Muscle of back (tissue), 11 donors: ENCODE measurements around the gene KRTAP10-11. TPM values are rescaled to one million over a fixed set of nuclear protein-coding genes. Genes with fewer than 3 reads are reported as not detected.
A peak's percentile ranks its signal among the peaks of the same experiment; 100 is the strongest.
"Not testable (repeated sequence)": the region's sequence is repeated elsewhere in the genome, so short reads cannot be mapped to it uniquely, and the experiment has no call there.

Experiments
- DNase-seq, 3 donors: peaks; one replicate each; pipeline versions ENCODE4 v3.0.0 to v3.0.0-alpha.2; 2013
- polyA plus RNA-seq, 10 donors: library from polyadenylated mRNA; unstranded; fragments of 120-200 nt; gene quantifications; one replicate each; pipeline ENCODE4 v1.2.1, GENCODE V29; 2013; ENCODE audit not compliant: insufficient read length in 10 of 10

The KRTAP10-11 gene
- polyA plus RNA-seq, 10 donors, result not detected

DNA sequence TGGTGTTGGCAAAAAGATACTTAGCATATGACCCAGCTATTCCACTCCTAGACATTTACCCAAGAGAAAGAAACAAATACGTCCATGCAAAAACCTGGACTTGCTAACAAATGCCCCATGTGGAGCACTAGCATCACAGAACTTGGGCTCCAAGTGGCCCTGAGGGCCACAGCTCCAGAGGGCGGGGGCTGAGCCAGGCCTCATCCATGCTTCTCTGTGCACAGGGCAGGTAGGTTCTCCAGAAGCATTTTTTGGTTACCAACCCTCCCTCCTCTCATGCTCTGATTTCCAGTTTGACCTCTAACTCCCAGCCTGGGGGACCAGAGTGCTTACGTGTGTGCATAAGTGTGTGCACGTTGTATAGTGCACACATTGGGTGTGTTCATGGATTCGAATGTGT, 18.5 kb downstream of the KRTAP10-11 start:
- no peak for DNase-seq

DNA sequence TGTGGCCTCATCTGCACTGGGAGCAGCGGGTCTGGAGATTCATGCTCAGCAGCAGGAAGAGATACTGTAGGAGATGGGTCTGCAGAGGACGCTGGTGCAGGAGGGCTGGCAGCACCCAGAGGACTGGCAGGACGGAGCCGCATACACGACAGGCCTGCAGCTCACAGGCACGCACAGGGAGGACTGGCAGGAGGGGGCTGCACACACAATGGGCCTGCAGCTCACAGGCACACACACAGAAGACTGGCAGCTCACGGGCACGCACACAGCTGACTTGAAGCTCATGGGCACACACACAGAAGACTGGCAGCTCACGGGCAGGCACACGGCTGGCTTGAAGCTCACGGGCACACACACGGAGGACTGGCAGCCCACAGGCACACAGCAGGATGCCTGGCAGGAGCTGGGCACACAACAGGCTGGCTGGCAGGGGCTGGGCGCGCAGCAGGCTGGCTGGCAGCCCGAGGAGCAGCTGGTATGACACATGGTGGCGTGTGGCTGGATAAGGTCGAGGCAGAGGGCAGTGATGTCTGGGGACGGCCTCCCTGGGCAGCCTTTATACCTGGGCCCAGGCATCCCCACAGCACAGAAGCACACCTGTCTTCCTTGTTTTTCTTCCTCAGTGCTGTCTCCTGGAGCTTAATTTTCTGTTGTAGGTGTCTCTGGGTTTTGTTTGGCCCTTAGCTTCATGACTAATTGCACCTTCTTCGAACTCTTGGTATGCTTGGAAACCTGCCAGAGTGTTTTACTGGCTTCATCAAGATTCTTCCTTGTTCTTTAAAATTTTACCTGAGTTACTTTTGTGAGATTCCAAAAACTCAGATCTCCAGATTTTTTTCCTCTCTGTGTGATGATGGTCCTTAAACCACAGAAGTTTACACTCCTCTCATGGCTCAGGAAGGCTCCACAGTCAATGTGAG, 20.4 kb downstream of the KRTAP10-11 start, which contains the start of gene KRTAP12-2:
Gene KRTAP12-2, minus strand, starts transcription at position 527 of the 920 bp plus-strand sequence. Its CDS starts 41 bp downstream, at position 486.
- DNase-seq, result no peak

DNA sequence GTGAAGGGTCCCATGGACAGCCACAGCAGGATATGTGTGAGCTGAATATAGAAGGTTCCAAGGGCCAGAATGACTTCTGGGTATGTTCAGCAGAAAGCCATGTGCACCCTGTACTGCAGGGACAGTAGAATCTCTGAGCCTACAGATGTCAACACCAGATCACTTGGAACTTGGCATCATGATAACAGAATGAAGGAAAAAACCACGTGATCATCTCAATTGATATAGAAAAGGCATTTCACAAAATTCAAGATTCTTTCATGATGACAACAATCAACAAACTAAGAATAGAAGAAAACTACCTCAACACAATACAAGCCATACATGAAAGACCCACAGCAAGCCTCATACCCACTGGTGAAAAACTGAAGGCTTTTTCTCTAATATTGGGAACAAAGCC, 21.4 kb downstream of the KRTAP10-11 start:
- no peak for DNase-seq

DNA sequence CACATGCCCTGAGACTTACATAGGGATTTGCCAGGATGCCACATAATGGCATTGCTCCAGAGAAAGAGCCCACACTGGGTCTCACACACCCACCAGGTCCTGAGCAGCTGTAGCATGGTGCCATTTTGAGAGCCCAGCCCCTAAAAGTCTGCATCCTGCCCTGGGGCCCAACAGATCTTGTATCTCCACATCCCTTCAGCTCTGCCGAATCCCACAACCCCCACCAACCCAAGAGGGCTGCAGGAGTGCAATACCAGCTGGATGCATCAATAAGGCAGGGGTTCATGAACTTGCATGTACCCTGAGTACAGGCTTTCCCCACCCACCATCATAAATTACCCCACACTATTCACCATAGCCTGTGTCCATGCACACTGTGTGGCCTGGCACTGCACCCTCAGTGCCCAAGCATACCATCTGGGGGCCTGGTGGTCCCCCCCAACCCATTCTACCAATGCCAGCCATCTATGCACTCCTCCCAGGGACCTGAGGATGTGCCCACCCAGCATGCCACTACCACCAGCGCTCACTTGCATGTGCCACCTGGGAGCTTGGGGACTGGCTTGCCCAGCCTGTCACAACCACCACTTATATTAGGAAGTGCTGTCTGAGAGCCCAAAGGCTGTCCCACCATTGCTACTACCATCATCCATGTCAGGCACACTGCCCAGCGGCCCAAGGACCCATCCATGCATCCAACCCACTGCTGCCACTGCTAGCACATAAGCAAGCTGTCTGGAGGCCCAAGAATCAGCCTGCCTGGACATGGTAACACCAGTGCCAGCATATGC, 24.6 kb downstream of the KRTAP10-11 start:
- DNase-seq, result no peak

DNA sequence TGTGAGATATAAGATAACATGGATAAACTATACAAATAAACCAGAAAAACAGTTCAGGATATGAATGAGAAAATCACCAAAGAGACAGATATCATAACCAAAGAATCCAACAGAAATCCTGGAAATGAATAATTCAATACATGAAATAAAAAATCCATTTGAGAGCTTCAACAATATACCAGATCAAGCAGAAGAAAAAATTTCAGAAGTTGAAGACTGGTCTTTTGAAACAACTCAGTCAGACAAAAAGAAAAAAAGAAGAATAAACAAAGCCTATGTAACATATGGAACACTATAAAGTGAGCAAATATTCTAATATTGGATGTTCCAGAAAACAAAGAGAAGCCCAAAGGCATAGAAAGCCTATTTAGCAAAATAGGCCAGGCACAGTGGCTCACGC, 25.7 kb downstream of the KRTAP10-11 start:
- DNase-seq, result no peak

DNA sequence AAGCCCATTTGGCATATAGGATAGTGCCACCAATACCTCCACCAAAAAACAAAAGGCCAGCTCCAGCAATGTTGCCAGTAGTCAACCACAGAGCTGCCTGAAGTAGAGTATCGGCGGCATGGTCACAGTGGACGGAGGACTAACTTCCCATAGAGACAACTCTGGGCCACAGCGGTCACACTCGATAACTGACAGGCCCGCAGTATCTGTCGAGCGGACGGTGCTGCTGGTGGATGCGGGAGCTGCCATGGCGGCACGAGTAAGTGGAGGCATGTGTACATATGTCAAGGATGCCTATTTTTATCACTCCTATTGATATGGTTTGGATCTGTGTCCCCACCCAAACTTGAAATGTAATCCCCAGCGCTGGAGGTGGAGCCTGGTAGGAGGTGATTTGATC, 31.7 kb downstream of the KRTAP10-11 start:
- no peak for DNase-seq

DNA sequence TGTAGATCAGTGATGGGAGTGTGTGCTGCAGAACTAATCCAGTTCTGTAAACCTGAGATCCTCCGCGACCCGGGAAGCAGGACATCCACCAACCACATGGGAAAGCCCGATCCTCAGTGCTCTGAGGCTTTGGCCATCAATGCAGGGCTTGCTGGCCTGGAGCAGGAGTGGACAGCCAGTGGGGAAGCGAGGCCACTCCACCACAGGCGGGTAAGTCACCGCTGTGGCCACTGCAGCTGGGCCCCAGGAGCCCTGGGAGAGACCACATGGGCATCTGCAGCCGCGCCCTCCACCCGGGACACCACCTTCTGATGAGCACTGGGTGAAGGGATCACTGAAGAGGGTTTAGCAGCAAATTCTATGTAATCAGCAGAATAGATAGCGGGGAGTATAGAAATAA, 34.9 kb downstream of the KRTAP10-11 start:
- no peak for DNase-seq

DNA sequence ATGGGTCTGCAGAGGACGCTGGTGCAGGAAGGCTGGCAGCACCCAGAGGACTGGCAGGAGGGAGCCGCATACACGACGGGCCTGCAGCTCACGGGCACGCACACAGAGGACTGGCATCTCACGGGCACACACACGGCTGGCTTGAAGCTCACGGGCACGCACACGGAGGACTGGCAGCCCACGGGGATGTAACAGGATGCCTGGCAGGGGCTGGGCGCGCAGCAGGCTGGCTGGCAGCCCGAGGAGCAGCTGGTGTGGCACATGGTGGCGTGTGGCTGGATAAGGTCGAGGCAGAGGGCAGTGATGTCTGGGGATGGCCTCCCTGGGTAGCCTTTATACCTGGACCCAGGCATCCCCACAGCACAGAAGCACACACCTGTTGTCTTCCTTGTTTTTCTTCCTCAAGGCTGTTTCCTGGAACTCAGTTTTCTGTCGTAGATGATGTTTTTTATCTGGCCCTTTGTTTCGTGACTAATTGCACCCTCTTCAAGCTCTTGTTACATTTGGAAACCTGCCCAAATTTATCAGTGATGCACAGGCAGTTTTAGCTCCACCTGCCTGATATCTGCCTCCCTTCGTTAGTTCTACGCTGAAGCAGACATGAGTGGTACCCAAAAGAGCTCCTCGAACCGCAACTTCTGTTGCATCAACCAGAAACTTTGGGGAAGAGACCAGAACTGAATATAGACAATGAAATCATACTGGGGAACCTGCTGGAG, 35.8 kb downstream of the KRTAP10-11 start, which contains the start of gene KRTAP12-1:
Gene KRTAP12-1, minus strand, starts transcription at position 303 of the 719 bp plus-strand sequence. Its CDS starts 40 bp downstream, at position 263.
- no peak for DNase-seq

DNA sequence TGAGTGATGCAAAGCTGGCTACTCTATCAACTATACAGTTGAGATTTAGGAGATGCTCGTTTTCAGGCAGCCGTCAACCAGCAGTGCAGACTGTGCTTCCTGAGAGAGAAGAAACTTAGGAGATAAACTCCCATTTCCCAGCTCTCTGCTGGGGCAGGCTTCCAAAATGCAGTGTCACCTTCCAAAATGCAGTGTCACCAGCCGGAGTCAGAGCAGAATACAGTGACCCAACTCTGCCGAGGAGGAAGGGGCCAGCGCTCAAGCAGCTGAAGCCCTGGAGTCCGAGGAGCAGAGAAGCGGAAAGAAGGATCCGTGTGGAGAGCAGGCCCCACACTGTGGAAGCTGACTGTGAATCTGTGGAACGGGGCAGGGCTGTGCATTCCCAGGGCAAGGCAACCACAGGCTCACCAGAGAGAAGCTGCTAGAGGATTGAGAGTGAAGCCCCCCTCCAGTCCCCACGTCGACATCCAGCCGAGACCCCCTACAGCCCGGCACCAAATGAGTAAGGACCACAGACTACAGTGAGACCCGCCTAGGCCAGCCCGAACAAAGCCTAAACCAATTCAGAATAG, 36.5 kb downstream of the KRTAP10-11 start:
- no peak for DNase-seq

DNA sequence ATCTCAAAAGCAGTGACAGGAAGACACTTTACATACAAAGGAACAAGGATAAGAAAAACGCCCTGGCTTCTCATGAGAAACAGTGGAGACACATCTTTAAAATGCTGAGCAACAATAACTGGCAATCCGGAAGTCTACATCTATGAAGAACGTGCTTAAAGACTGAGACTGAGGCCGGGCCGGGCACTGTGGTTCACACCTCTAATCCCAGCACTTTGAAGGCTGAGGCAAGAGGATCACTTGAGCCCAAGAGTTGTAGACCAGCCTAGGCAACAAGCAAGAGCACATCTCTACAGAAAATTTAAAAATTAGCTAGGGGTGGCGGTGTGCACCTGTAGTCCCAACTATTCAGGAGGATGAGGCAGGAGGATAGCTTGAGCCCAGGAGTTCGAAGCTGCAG, 37.9 kb downstream of the KRTAP10-11 start:
- no peak for DNase-seq

DNA sequence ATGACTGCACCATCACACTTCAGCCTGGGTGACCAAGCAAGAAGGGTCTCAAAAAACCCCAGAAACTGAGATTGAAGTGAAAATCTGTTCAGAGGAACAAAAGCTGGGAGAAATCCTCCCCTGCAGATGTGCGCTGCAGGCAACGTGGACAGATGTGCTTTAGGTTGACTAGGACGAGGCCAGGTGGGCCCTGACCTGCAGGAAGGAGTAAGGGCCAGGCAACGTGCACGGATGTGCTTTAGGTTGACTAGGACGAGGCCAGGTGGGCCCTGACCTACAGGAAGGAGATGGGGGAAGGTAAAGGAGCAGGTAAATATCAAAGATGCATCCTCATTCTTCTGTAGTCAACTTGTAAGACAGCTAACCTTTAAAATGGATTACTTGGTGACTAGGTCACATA, 38.3 kb downstream of the KRTAP10-11 start:
- no peak for DNase-seq

DNA sequence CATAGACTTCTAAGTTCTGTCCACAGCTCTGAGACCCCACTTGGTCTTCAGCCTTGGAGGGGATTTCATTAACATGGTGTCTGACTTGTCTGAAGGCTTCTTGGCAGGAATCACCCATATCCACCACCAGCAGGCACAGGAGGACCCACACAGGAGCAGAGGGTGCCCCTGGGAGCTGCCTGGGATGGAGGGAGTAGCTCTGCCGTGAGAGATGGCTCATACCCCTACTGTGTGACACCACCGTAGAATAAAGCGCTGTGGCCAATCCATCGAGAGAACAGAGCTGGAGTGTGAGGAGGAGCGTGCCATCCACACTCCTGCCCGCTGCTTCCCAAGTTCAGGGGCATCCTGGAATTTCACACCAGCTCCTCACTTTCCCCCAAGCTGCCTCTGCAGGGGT, 38.8 kb downstream of the KRTAP10-11 start:
- not testable (repeated sequence) for DNase-seq

DNA sequence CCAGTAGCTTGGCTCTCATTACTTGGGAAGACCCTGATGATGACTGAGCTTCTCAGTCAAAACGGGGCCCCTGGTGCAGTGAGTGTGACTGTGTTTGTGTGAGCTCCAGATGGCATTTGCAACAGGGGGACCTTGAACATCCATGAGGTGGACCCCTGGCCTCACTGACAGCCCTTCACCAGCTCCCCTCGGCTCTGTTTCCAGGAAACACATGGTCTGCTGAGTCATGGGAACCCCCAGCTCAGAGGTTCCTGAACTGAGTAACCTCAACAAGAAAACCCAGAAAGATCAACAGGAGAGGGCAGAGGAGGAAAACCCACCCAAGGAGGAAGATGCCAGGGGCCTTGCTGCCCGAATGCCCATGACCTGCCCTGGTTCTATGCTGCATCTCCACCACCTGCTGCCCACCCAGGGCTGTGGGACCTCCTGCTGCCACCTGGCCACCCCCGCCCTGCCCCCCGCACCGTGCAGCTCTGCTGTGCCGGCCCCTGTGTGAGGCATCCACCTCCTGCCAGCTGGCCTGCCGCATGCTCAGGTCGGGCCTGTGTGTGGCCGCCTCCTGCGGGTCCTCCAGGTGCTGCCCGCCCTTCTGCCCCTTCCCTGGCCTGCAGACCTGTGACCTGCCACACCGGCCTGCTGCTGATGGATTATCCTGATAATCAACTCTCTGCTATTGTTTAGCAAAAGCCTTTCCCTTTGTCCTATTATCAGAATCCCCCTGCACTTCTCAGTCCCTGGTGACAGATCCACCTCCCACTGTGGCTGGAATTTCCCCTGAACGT, 40.0 kb downstream of the KRTAP10-11 start:
- DNase-seq, result no peak

DNA sequence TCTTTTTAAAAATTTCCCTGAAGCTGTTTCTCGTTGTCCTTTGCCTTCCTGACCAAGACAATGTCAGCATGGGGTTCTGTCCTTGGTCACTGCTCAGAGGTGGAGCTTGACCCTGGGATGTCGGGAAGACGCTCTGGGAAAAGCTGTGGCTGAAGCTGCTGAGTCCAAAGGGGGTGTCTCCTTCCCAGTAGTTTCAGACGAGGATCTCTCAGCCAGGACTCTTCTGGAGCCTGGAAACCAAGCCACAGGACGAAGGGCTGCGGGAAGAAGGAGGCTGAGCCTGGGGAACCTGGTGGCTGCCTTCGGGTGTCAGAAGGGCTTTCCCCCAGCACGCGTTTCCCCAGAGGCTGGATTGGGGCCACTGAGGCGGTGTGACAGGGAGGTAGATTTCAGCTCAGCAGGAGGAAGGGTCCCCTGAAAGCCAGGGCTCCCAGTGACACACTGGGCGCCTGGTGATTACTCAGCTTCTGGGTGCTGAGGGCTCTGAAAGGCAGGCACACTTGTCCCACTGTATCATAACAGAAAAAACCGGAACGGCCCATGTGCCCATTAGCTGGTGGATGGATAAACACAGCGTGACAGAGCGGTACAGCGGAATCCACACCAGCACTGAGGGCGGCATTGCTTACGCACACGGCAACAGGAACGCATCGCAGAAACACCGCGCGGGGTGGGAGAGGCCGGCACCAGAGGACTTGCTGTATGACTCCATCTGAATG, 40.8 kb downstream of the KRTAP10-11 start:
- no peak for DNase-seq

DNA sequence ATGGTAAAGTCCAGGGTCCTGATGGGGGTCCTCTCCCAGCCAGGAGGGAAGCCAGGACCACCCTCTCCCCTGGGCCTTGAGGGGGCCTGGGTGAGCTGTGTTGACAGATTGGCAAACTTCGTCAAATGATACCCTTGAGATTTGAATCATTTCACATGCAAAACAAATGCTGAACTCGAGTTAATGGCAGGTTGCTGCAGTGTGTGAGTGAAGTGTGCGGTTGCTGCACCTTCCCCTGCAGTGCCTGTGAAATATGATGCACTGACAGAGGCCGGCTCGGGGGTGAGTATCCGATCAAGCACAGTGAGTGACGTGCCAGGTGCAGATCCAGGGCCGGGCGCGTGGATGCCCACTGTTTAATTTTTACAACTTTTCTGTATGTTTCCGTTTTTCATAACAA, 41.5 kb downstream of the KRTAP10-11 start:
- DNase-seq, result peak in 1 of 3 donors; percentile 11

DNA sequence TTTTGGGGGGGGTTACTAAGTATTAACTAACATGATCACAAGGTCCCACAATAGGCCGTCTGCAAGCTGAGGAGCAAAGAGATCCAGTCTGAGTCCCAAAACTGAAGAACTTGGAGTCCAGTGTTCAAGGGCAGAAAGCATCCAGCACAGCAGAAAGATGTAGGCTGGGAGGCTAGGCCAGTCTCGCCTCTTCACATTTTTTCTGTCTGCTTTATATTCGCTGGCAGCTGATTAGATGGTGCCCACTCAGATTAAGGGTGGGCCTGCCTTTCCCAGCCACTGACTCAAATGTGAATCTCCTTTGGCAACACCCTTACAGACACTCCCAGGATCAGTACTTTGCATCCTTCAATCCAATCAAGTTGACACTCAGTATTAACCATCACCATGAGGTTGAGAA, 43.5 kb downstream of the KRTAP10-11 start:
- not testable (repeated sequence) for DNase-seq

DNA sequence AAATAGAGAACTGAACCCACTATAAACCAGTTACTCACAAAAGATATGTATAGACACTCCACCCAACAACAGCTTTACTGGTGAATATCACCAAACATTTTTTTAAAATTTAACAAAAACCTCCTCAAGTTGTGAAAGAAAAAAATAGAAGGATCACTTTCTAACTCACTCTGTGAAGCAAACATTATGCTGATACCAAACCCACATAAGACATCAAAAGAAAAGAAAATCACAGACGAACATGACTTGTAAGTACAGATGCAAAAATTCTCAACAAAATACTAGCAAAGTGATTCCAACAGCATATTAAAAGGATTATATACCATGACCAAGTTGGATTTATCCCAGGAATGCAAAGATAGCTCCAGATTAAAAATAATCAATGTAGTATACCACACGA, 45.5 kb downstream of the KRTAP10-11 start:
- no peak for DNase-seq

DNA sequence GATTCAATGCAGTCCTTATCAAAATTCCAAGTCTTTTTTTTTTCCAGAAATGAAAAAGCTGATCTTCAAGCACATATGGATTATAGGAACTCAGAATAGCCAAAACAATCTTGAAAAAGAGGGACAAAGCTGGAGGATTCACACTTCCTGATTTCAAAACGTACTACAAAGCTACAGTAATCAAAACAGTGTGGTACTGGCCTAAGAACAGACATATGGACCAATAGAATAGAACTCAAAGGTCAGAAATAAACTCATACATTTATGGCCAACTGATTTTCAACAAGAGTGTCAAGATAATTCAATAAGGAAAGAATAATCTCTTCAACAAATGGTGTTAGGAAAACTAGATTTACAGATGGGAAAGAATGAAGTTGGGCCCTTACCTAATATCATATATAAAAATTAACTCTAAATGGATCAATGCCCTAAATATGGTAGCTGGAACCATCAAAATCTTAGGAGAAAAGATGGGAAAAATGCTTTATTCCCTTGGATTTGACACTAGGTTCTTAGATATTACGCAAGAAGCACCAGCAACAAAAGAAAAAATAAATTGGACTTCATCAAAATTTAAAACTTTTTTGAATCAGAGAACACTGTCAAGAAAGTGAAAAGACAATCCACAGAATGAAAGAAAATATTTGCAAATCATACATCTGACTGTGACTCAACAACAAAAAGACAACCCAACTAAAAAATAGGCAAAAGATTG, 46.7 kb downstream of the KRTAP10-11 start:
- DNase-seq, result no peak

DNA sequence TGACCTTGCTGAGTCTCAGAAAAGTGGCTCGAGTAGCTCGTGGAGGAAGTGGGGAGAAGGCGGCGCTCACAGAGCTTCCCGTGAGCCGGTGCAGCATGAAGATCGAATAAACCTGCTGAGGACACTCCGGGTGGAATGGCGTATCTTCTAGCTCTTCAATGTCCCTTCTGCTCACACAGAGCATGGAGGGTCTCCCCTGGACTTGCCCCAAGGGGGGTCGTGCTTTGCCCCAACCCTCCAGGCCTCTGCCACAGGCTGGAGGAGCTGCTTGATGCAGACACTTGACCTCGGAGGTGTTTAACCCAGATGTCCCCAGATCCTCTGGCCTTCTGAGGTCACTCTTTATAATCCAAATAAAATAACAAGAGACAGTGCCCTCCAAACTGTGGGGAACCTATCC, 48.6 kb downstream of the KRTAP10-11 start:
- DNase-seq, result no peak
